Left ventricle myocardium inferior (tissue), 1 donor: ENCODE results near the gene ZNF410. TPM values are rescaled to one million over a fixed set of nuclear protein-coding genes. Genes with fewer than 3 reads are reported as not detected.
A peak's percentile ranks its signal among the peaks of the same experiment; 100 is the strongest.

Source experiments
- DNase-seq: peaks from one replicate; pipeline ENCODE4 v3.0.0-alpha.2; 2020
- H3K27ac ChIP-seq: fragments of 200-600 bp; replicated peaks from 2 replicates; pipeline ENCODE4 v1.8.0; 2021
- H3K27me3 ChIP-seq: fragments of 200-600 bp; 2 replicates; pipeline ENCODE4 v1.8.0; 2021; ENCODE audit warnings: low read depth
- H3K36me3 ChIP-seq: fragments of 200-600 bp; 2 replicates; pipeline ENCODE4 v1.8.0; 2021
- H3K4me1 ChIP-seq: fragments of 200-600 bp; 2 replicates; pipeline ENCODE4 v1.8.0; 2021
- H3K4me3 ChIP-seq: fragments of 200-600 bp; 2 replicates; pipeline ENCODE4 v1.8.0; 2021; ENCODE audit warnings: mild to moderate bottlenecking, moderate library complexity
- H3K9me3 ChIP-seq: fragments of 200-600 bp; replicated peaks from 2 replicates; pipeline ENCODE4 v1.8.0; 2021
- CTCF ChIP-seq: fragments of 200-600 bp; IDR thresholded peaks from 2 replicates; pipeline ENCODE4 v1.8.0; 2021; ENCODE audit warnings: antibody characterized with exemption, mild to moderate bottlenecking, borderline replicate concordance
- intact Hi-C: fragments of 100-400 bp; cut with micrococcal nuclease; formaldehyde crosslinking; loops from one replicate; pipeline ENCODE4 v1.11.0; 2022
- total RNA-seq: library from RNA; stranded (reverse); fragmentation: NEBNext Ultra II Directional; extraction: Animal tissue kit (Norgen Biotek cat#: 25700); gene quantifications from one replicate; pipeline ENCODE4 v1.2.1, GENCODE V29; 2021
- donor health status: DM: no; HTN: yes; CAD: no; lungs with severe emphysema.

Gene ZNF410
- total RNA-seq, 1 donor from 2014 or later = 16.5 TPM

GRCh38 chr14:73846947-73847346 is 39.7 kb upstream of the ZNF410 start:
- no peak overlapping the region for H3K4me3 ChIP-seq
- no peaks in the 10 kb centered on the region for H3K27me3 ChIP-seq
- TF ChIP-seq CTCF = no peak
- intact Hi-C loops = no loop called here
- H3K36me3 ChIP-seq = no peaks in the 10 kb centered on the region
- peaks cover 9% of the 10 kb centered on the region for H3K4me1 ChIP-seq
- H3K27ac ChIP-seq = no peak overlapping the region
- DNase-seq = no peak
- peaks cover 5% of the 10 kb centered on the region for H3K9me3 ChIP-seq

GRCh38 chr14:73851000-73851399 is 35.7 kb upstream of the ZNF410 start:
- Histone ChIP-seq H3K27me3 (no peaks in the 10 kb centered on the region), H3K4me3 (peak overlapping the region; percentile 78), H3K36me3 (no peaks in the 10 kb centered on the region), H3K9me3 (peaks cover 1% of the 10 kb centered on the region), H3K4me1 (peaks cover 23% of the 10 kb centered on the region), H3K27ac (peak overlapping the region; percentile 96)
- TF ChIP-seq CTCF = no peak
- intact Hi-C loops = no loop called here
- DNase-seq = no peak

GRCh38 chr14:73851567-73852382 is 34.9 kb upstream of the ZNF410 start, which contains the start of gene PTGR2:
TSS of gene PTGR2 (plus strand) at chr14:73851831. CDS start at chr14:73858863, 7,032 bp downstream.
- intact Hi-C loops = no loop called here

GRCh38 chr14:73859145-73859544 is 27.5 kb upstream of the ZNF410 start:
- intact Hi-C loops = no loop called here
- DNase-seq = no peak
- H3K36me3 ChIP-seq = peaks cover 33% of the 10 kb centered on the region
- H3K27ac ChIP-seq = no peak overlapping the region
- H3K27me3 ChIP-seq = no peaks in the 10 kb centered on the region
- TF ChIP-seq CTCF = no peak
- H3K4me1 ChIP-seq = no peaks in the 10 kb centered on the region
- no peaks in the 10 kb centered on the region for H3K9me3 ChIP-seq
- H3K4me3 ChIP-seq = no peak overlapping the region

More at GRCh38 chr14:73851567-73852382, 34.9 kb upstream of the ZNF410 start, which contains the start of gene PTGR2:
- peaks cover 23% of the 10 kb centered on the region for H3K4me1 ChIP-seq
- peak; percentile 97 for DNase-seq
- H3K9me3 ChIP-seq = no peaks in the 10 kb centered on the region
- H3K27ac ChIP-seq = peak within 1 kb of the TSS; percentile 96
- H3K27me3 ChIP-seq = no peaks in the 10 kb centered on the region
- TF ChIP-seq CTCF = peak; percentile 26
- H3K4me3 ChIP-seq = peak within 1 kb of the TSS; percentile 78
- H3K36me3 ChIP-seq = no peaks in the 10 kb centered on the region

GRCh38 chr14:73861073-73861472 is 25.6 kb upstream of the ZNF410 start:
- H3K27ac ChIP-seq = no peak overlapping the region
- no peaks in the 10 kb centered on the region for H3K4me1 ChIP-seq
- DNase-seq = no peak
- no peaks in the 10 kb centered on the region for H3K27me3 ChIP-seq
- H3K36me3 ChIP-seq = peaks cover 42% of the 10 kb centered on the region
- no peak overlapping the region for H3K4me3 ChIP-seq
- TF ChIP-seq CTCF = no peak
- no peaks in the 10 kb centered on the region for H3K9me3 ChIP-seq
- intact Hi-C loops = no loop called here
